ENCODE results near the gene ZNF615. TPM values are rescaled to one million over a fixed set of nuclear protein-coding genes. Genes with fewer than 3 reads are reported as not detected.
"Not testable (repeated sequence)": the region's sequence is repeated elsewhere in the genome, so short reads cannot be mapped to it uniquely, and the experiment has no call there.

Gene ZNF615
- total RNA-seq, 4 donors from 2014 or later, result 15.3 to 29.6 (median 21.6) TPM

- TF ChIP-seq CTCF (IDR thresholded peaks at IDR 0.05) (no peak), POLR2A (IDR thresholded peaks at IDR 0.05) (no peak), EP300 (IDR thresholded peaks at IDR 0.05) (no peak)
- no peak overlapping the region for H3K27ac ChIP-seq
- no peak overlapping the region for H3K4me3 ChIP-seq
- DNase-seq (ENCODE audit: low spot score in 2 of 2), result no peak
- peaks cover 10 to 100% (median 27%) of the 10 kb centered on the region in 3 donors for H3K36me3 ChIP-seq
- no peaks in the 10 kb centered on the region for H3K4me1 ChIP-seq
- peaks cover 6 to 100% (median 53%) of the 10 kb centered on the region in 4 donors for H3K9me3 ChIP-seq
- 82 to 95% methylated on average over 7 of the region's 7 CpGs for WGBS, 2 donors
- H3K27me3 ChIP-seq, result no peaks in the 10 kb centered on the region
These were observed 30.7 kb downstream of the ZNF615 start for GRCh38 chr19:51977346-51977745.

- 89 to 94% methylated on average over 3 of the region's 3 CpGs for WGBS, 2 donors
- peaks cover 10 to 100% (median 32%) of the 10 kb centered on the region in 3 donors for H3K36me3 ChIP-seq
- H3K27me3 ChIP-seq, result no peaks in the 10 kb centered on the region
- H3K27ac ChIP-seq, result no peak overlapping the region
- no peak for DNase-seq (ENCODE audit: low spot score in 2 of 2)
- TF ChIP-seq POLR2A (IDR thresholded peaks at IDR 0.05) (no peak), EP300 (IDR thresholded peaks at IDR 0.05) (no peak), CTCF (IDR thresholded peaks at IDR 0.05) (no peak)
- no peak overlapping the region for H3K4me3 ChIP-seq
- peaks cover 6 to 100% (median 54%) of the 10 kb centered on the region in 4 donors for H3K9me3 ChIP-seq
- H3K4me1 ChIP-seq, result no peaks in the 10 kb centered on the region
These were observed 31.2 kb downstream of the ZNF615 start for GRCh38 chr19:51976852-51977251.

- not testable (repeated sequence) for DNase-seq (ENCODE audit: low spot score in 2 of 2); H3K27me3 ChIP-seq; H3K27ac ChIP-seq; H3K4me3 ChIP-seq; H3K4me1 ChIP-seq
- Histone ChIP-seq H3K9me3 (peaks cover 10 to 100% (median 59%) of the 10 kb centered on the region in 4 donors), H3K36me3 (peaks cover 11 to 100% (median 43%) of the 10 kb centered on the region in 3 donors)
- WGBS, 2 donors, result 94 to 97% methylated on average over 17 of the region's 17 CpGs
These were observed 32.2 kb downstream of the ZNF615 start for GRCh38 chr19:51975787-51976186.

GRCh38 chr19:51971624-51972023 lies 36.4 kb downstream of the ZNF615 start:
- no peak overlapping the region for H3K27ac ChIP-seq
- WGBS, 2 donors, result 94 to 96% methylated on average over 4 of the region's 4 CpGs
- H3K9me3 ChIP-seq, result peaks cover 20 to 100% (median 71%) of the 10 kb centered on the region in 4 donors
- peaks cover 30 to 100% (median 78%) of the 10 kb centered on the region in 3 donors for H3K36me3 ChIP-seq
- DNase-seq (ENCODE audit: low spot score in 2 of 2), result no peak
- H3K27me3 ChIP-seq, result no peaks in the 10 kb centered on the region
- no peak overlapping the region for H3K4me3 ChIP-seq
- no peak for TF ChIP-seq POLR2A (IDR thresholded peaks at IDR 0.05)
- TF ChIP-seq CTCF (IDR thresholded peaks at IDR 0.05), result no peak
- TF ChIP-seq EP300 (IDR thresholded peaks at IDR 0.05), result no peak
- H3K4me1 ChIP-seq, result no peaks in the 10 kb centered on the region

- Histone ChIP-seq H3K36me3 (peaks cover 39 to 100% (median 85%) of the 10 kb centered on the region in 3 donors), H3K4me1 (no peaks in the 10 kb centered on the region), H3K9me3 (peaks cover 20 to 100% (median 72%) of the 10 kb centered on the region in 4 donors), H3K27me3 (no peaks in the 10 kb centered on the region), H3K27ac (no peak overlapping the region), H3K4me3 (no peak overlapping the region)
- no peak for DNase-seq (ENCODE audit: low spot score in 2 of 2)
- 96 to 98% methylated on average over 1 of the region's 1 CpG for WGBS, 2 donors
- no peak for TF ChIP-seq EP300 (IDR thresholded peaks at IDR 0.05)
- no peak for TF ChIP-seq CTCF (IDR thresholded peaks at IDR 0.05)
- TF ChIP-seq POLR2A (IDR thresholded peaks at IDR 0.05), result no peak
These were observed 37.3 kb downstream of the ZNF615 start for GRCh38 chr19:51970718-51971117.

GRCh38 chr19:51965583-51965982 lies 42.4 kb downstream of the ZNF615 start:
- no peak for TF ChIP-seq POLR2A (IDR thresholded peaks at IDR 0.05)
- TF ChIP-seq EP300 (IDR thresholded peaks at IDR 0.05), result no peak
- no peak for TF ChIP-seq CTCF (IDR thresholded peaks at IDR 0.05)
- Histone ChIP-seq H3K4me1 (no peaks in the 10 kb centered on the region), H3K9me3 (peaks cover 10 to 100% (median 59%) of the 10 kb centered on the region in 4 donors), H3K36me3 (peaks cover 37 to 100% (median 58%) of the 10 kb centered on the region in 3 donors), H3K4me3 (no peak overlapping the region), H3K27me3 (no peaks in the 10 kb centered on the region), H3K27ac (no peak overlapping the region)
- DNase-seq (ENCODE audit: low spot score in 2 of 2), result no peak
- WGBS, 2 donors, result 99% methylated on average over 5 of the region's 5 CpGs

GRCh38 chr19:51960621-51961233 lies 47.3 kb downstream of the ZNF615 start:
- H3K27ac ChIP-seq; H3K4me3 ChIP-seq; H3K4me1 ChIP-seq; H3K27me3 ChIP-seq; DNase-seq (ENCODE audit: low spot score in 2 of 2): not testable (repeated sequence)
- Histone ChIP-seq H3K36me3 (peaks cover 11 to 78% (median 15%) of the 10 kb centered on the region in 3 donors), H3K9me3 (peaks cover 0 to 100% (median 37%) of the 10 kb centered on the region in 4 donors)
- 21 to 37% methylated on average over 7 of the region's 7 CpGs for WGBS, 2 donors

Data from tibial nerve (tissue), 4 donors.